GM23338 (cell line): Measurements from ENCODE around the gene FBXL19. TPM values are rescaled to one million over a fixed set of nuclear protein-coding genes. Genes with fewer than 3 reads are reported as not detected.

Experiments used
- ATAC-seq: fragments of 200-7000 bp; cut with Tn5 transposase; 3 replicates; pipeline ENCODE4 v1.9.1; 2020
- DNase-seq: peaks from one replicate; pipeline ENCODE4 v3.0.0-alpha.2; 2015; ENCODE audit warnings: low spot score
- H2AFZ ChIP-seq: fragments of 200-600 bp; sonication (generic); 2 replicates; pipeline ENCODE4 v1.8.0; 2016; ENCODE audit warnings: antibody characterized with exemption, mild to moderate bottlenecking, moderate library complexity
- H3F3A ChIP-seq: fragments of 200-600 bp; sonication (generic); replicated peaks from 2 replicates; pipeline ENCODE4 v1.8.0; 2017; ENCODE audit warnings: antibody characterized with exemption, mixed run types, low read depth
- H3K27ac ChIP-seq: fragments of 200-600 bp; sonication (generic); 2 replicates; pipeline ENCODE4 v1.6.1; 2016; ENCODE audit warnings: low read depth
- H3K27me3 ChIP-seq: fragments of 200-600 bp; sonication (generic); 2 replicates; pipeline ENCODE4 v1.8.0; 2016; ENCODE audit warnings: mild to moderate bottlenecking, mixed run types, moderate library complexity; ENCODE audit not compliant: insufficient read depth
- H3K36me3 ChIP-seq: fragments of 200-600 bp; sonication (generic); 2 replicates; pipeline ENCODE4 v1.8.0; 2016; ENCODE audit warnings: mild to moderate bottlenecking; ENCODE audit not compliant: insufficient read depth
- H3K4me1 ChIP-seq: fragments of 200-600 bp; sonication (generic); 2 replicates; pipeline ENCODE4 v1.8.0; 2016; ENCODE audit warnings: mild to moderate bottlenecking, moderate library complexity; ENCODE audit not compliant: insufficient read depth
- H3K4me2 ChIP-seq: fragments of 200-600 bp; sonication (generic); 2 replicates; pipeline ENCODE4 v1.7.1; 2017; ENCODE audit warnings: mixed run types
- H3K4me3 ChIP-seq: fragments of 200-600 bp; sonication (generic); 2 replicates; pipeline ENCODE4 v1.6.1; 2016; ENCODE audit warnings: mixed run types
- H3K79me2 ChIP-seq: fragments of 200-600 bp; sonication (generic); replicated peaks from 2 replicates; pipeline ENCODE4 v1.8.0; 2017; ENCODE audit warnings: mild to moderate bottlenecking; ENCODE audit not compliant: insufficient read depth
- H3K9me2 ChIP-seq: fragments of 200-600 bp; sonication (generic); 2 replicates; pipeline ENCODE4 v1.8.0; 2017; ENCODE audit not compliant: insufficient read depth
- H4K20me1 ChIP-seq: fragments of 200-600 bp; sonication (generic); replicated peaks from 2 replicates; pipeline ENCODE4 v1.8.0; 2017; ENCODE audit warnings: mild to moderate bottlenecking; ENCODE audit not compliant: insufficient read depth
- H3K27ac Mint-ChIP-seq: 2 replicates; pipeline ENCODE4 v1.8.0; 2020; ENCODE audit warnings: inconsistent platforms, mild to moderate bottlenecking, moderate library complexity, mixed read lengths
- H3K27me3 Mint-ChIP-seq: 3 replicates; pipeline ENCODE4 v1.8.0; 2022; ENCODE audit warnings: low read depth, mild to moderate bottlenecking, moderate library complexity, mixed read lengths, inconsistent platforms; ENCODE audit not compliant: insufficient read depth, poor library complexity
- H3K36me3 Mint-ChIP-seq: 3 replicates; pipeline ENCODE4 v1.8.0; 2021; ENCODE audit warnings: low read depth, mild to moderate bottlenecking, inconsistent platforms, moderate library complexity, mixed read lengths
- H3K4me1 Mint-ChIP-seq: 3 replicates; pipeline ENCODE4 v1.8.0; 2020; ENCODE audit warnings: mild to moderate bottlenecking, inconsistent platforms, mixed read lengths
- H3K4me3 Mint-ChIP-seq: 3 replicates; pipeline ENCODE4 v1.8.0; 2021; ENCODE audit warnings: moderate library complexity, mild to moderate bottlenecking, inconsistent platforms, mixed read lengths
- H3K9me3 Mint-ChIP-seq: 3 replicates; pipeline ENCODE4 v1.8.0; 2020; ENCODE audit warnings: moderate library complexity, mild to moderate bottlenecking, inconsistent platforms, mixed read lengths
- CREB1 ChIP-seq: fragments of 250-450 bp; sonication (Bioruptor Pico); IDR thresholded peaks from 2 replicates; pipeline ENCODE4 v1.5.0; 2020; ENCODE audit warnings: low read depth, mild to moderate bottlenecking, moderate library complexity
- CTCF ChIP-seq, 2 experiments: fragments of 200-600 bp in 1 of 2; sonication (generic) in 1 of 2; conservative IDR thresholded peaks; 2 replicates each; pipeline versions ENCODE4 v1.5.1 to v1.6.1; 2016 to 2017; ENCODE audit warnings: antibody characterized with exemption in 2 of 2, low read depth in 2 of 2, mild to moderate bottlenecking in 2 of 2, moderate library complexity in 1 of 2
- ETS1 ChIP-seq: IDR thresholded peaks from 2 replicates; pipeline ENCODE4 v1.6.1; 2016; ENCODE audit warnings: antibody characterized with exemption
- EZH2 ChIP-seq: fragments of 200-600 bp; sonication (generic); IDR thresholded peaks from one replicate; pipeline ENCODE4 v1.8.0; 2017; ENCODE audit warnings: antibody characterized with exemption, mild to moderate bottlenecking, low read depth; ENCODE audit not compliant: unreplicated experiment
- EZH2phosphoT487 ChIP-seq: fragments of 200-600 bp; sonication (generic); IDR thresholded peaks from one replicate; pipeline ENCODE4 v1.8.1; 2018; ENCODE audit warnings: antibody characterized with exemption; ENCODE audit not compliant: unreplicated experiment
- JUNB ChIP-seq: IDR thresholded peaks from one replicate; pipeline ENCODE4 v1.6.1; 2016; ENCODE audit warnings: antibody characterized with exemption; ENCODE audit not compliant: unreplicated experiment
- NANOG ChIP-seq: IDR thresholded peaks from 2 replicates; pipeline ENCODE4 v1.6.1; 2016; ENCODE audit warnings: antibody characterized with exemption, borderline replicate concordance
- POLR2AphosphoS5 ChIP-seq: IDR thresholded peaks from 2 replicates; pipeline ENCODE4 v1.6.1; 2016; ENCODE audit warnings: antibody characterized with exemption, low read depth
- REST ChIP-seq: IDR thresholded peaks from one replicate; pipeline ENCODE4 v1.6.1; 2018; ENCODE audit warnings: antibody characterized with exemption; ENCODE audit not compliant: unreplicated experiment
- STAT1 ChIP-seq: IDR thresholded peaks from one replicate; pipeline ENCODE4 v1.6.1; 2016; ENCODE audit warnings: antibody characterized with exemption; ENCODE audit not compliant: unreplicated experiment
- ZNF114 ChIP-seq: fragments of 250-450 bp; sonication (Bioruptor Pico); IDR thresholded peaks from 2 replicates; pipeline ENCODE4 v1.5.0; 2020; ENCODE audit warnings: mild to moderate bottlenecking, moderate library complexity
- ZNF331 ChIP-seq: fragments of 250-450 bp; sonication (Bioruptor Pico); IDR thresholded peaks from 2 replicates; pipeline ENCODE4 v1.5.0; 2020; ENCODE audit warnings: low read depth, mild to moderate bottlenecking, moderate library complexity
- ZNF462 ChIP-seq: fragments of 250-450 bp; sonication (Bioruptor Pico); IDR thresholded peaks from 2 replicates; pipeline ENCODE4 v1.5.0; 2020; ENCODE audit warnings: mild to moderate bottlenecking, moderate library complexity
- polyA plus RNA-seq: library from polyadenylated mRNA; unstranded; fragments of >200 nt; fragmentation: Nextera tagmentation; extraction: Ambion mirVana; gene quantifications from 2 replicates; pipeline ENCODE4 v1.2.1, GENCODE V29; 2016
- total RNA-seq: library from RNA; depleted of rRNA; stranded (reverse); fragments of >200 nt; shearing (Covaris generic); gene quantifications from 2 replicates; pipeline ENCODE4 v1.2.3, GENCODE V29; 2014

FBXL19 gene
- total and polyA plus RNA-seq, 2 experiments from 2014 or later = 12.5 to 71.5 TPM

GRCh38 chr16:30901201-30902028 is 22.0 kb upstream of the FBXL19 start:
- H3K9me2 ChIP-seq = peaks cover 7% of the 10 kb centered on the region; the same call in 1 of the 2 replicates
- no peaks in the 10 kb centered on the region for H3K36me3 Mint-ChIP-seq
- peaks cover 6% of the 10 kb centered on the region for H3K4me1 ChIP-seq
- no peak for ATAC-seq
- peaks cover 18% of the 10 kb centered on the region for H3K27me3 ChIP-seq
- no peak overlapping the region for H3K27ac ChIP-seq
- no peaks in the 10 kb centered on the region for H4K20me1 ChIP-seq
- peaks cover 14% of the 10 kb centered on the region; the same call in 1 of the 2 replicates for H3F3A ChIP-seq
- peak overlapping the region; percentile 59 for H3K4me3 ChIP-seq
- H3K27ac Mint-ChIP-seq = no peak overlapping the region
- no peak for TF ChIP-seq ZNF114 (CRISPR knock-in tag)
- TF ChIP-seq STAT1 = no peak
- no peak for TF ChIP-seq REST
- TF ChIP-seq CTCF (conservative IDR thresholded peaks at IDR 0.05; ENCODE audit: low read depth in 2 of 2) = no peak
- no peak for TF ChIP-seq CREB1 (CRISPR knock-in tag)
- TF ChIP-seq EZH2phosphoT487 = no peak
- TF ChIP-seq ZNF462 = no peak
- TF ChIP-seq POLR2AphosphoS5 = no peak
- no peak for TF ChIP-seq ETS1
- TF ChIP-seq NANOG = no peak
- TF ChIP-seq JUNB = no peak
- no peak for TF ChIP-seq EZH2
- no peak for TF ChIP-seq ZNF331 (CRISPR knock-in tag)
- peak overlapping the region; percentile 81 for H3K4me2 ChIP-seq
- H3K4me3 Mint-ChIP-seq = peak overlapping the region; percentile 60
- peaks cover 10% of the 10 kb centered on the region for H3K27me3 Mint-ChIP-seq
- H3K9me3 Mint-ChIP-seq = no peaks in the 10 kb centered on the region; the same call in 2 of the 3 replicates
- H3K4me1 Mint-ChIP-seq = peaks cover 9% of the 10 kb centered on the region
- no peaks in the 10 kb centered on the region for H3K36me3 ChIP-seq
- H3K79me2 ChIP-seq = no peaks in the 10 kb centered on the region
- no peak for DNase-seq
- peak overlapping the region; percentile 80; the same call in 1 of the 2 replicates for H2AFZ ChIP-seq
